HG03045 (cell line): ENCODE results near the gene PLEK.
A peak's percentile ranks its signal among the peaks of the same experiment; 100 is the strongest.
"Not testable (repeated sequence)": the region's sequence is repeated elsewhere in the genome, so short reads cannot be mapped to it uniquely, and the experiment has no call there.

Experiments
- ATAC-seq: cut with Tn5 transposase; IDR thresholded peaks from one replicate; pipeline ENCODE4 v1.9.1; 2021; ENCODE audit warnings: mild to moderate bottlenecking, moderate library complexity; ENCODE audit not compliant: unreplicated experiment

PLEK gene, protein sequence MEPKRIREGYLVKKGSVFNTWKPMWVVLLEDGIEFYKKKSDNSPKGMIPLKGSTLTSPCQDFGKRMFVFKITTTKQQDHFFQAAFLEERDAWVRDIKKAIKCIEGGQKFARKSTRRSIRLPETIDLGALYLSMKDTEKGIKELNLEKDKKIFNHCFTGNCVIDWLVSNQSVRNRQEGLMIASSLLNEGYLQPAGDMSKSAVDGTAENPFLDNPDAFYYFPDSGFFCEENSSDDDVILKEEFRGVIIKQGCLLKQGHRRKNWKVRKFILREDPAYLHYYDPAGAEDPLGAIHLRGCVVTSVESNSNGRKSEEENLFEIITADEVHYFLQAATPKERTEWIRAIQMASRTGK

DNA sequence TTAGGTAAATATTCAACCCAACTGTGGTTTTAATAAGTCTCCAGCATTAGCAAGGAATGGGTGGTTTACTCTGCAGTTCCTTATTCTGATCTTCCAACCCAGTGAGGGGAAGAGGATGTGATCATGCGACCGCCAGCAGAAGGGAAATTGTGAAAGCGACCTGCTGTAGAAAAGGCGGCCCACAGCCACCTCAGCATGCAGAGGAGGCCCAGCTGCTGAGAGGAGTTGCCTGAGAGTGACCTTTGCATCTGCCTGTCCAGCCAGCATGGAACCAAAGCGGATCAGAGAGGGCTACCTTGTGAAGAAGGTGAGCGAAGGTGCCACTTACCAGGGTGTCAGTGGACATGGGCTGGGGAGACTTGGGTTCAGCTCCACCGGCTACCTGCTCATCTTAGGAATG lies at the start of gene PLEK:
TSS of gene PLEK (plus strand) at position 196 of the 400 bp plus-strand sequence. CDS start at position 266, 70 bp downstream.
- peak; percentile 59 for ATAC-seq

DNA sequence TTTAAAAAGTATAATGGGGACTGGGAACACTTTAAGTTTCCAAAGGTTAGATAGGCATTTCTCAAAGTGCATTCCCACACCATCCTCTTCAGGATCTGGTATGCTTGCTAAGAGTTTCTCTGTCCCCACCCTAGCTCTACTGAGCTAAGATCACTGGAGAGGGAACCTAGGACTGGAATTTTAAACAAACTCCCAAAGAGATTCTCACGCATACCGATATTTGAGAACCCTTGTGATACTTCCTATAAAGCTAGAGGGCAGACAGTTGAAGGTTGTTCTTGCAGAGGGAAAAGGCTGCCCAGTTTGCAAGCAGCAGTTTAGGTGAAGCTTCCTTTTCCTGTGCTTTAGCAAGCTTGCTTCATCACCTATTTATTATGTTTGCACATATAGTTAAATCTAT lies 49.0 kb upstream of the PLEK start:
- ATAC-seq = no peak

DNA sequence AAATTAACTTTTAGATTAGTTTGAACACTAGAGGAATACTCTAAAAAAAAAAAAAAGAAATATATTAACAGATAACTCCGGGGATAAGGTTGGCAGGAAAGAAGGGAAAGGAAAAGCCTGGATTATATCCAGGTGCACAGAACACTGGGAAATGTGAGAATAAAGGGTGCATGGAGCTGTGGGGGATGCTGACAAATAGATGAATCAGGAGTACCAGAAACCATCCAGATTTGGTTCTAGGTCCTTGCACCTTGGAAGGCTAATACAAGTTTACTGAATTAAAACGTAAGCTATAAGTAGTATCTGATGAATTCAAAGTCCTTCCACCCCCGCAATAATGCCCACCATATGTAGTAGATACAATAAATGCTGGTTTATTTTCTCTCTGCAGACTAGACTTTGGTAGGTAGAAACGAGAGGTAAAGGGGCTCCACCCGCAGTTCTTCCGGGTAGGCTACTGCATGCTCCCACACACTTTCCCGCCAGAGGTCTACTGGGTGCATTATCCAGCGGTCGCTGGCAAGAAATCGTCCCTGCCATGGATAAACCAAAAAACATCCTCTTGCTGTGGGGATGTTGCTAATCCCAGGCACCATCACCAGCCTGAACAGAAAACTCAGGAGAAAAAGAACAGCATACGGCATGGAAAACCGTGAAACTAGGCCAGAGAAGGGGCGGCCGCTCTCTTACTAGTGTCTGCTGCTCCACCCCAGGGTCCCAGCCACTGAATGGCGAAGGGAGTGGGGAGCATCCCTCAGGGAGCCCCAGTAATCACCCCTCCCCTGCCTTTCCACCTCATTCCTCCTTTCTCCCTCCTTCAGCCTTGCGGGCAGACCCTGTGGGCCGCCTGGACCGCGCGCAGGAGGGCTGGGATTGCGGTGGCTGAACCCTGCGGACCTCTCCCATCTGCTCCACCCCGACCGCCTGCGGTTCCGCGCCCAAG lies 46.8 kb upstream of the PLEK start:
- ATAC-seq = no peak

DNA sequence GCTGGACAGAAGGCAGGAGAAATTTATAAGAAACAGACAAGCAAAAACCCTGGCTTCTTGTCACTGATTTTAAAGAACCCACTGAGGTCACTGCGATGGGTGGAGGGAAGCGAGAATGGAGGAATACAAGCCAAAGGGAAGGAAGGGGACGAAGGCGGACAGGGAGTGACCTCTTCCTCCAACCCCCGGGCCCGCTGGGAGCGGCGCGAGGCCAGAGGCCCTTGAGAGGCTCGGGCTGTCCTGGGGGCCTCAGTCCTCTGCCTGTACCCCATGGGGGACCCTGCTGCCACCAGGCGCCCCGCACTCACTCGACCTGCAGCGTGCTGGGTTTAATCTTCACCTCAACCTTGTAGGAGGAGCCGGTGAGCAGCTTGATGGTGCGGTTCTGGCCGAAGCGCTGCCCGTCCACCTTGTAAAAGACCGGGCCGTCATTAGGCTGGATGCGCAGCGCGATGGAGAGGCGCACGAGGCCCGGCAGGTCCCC lies 46.1 kb upstream of the PLEK start:
- no peak for ATAC-seq

DNA sequence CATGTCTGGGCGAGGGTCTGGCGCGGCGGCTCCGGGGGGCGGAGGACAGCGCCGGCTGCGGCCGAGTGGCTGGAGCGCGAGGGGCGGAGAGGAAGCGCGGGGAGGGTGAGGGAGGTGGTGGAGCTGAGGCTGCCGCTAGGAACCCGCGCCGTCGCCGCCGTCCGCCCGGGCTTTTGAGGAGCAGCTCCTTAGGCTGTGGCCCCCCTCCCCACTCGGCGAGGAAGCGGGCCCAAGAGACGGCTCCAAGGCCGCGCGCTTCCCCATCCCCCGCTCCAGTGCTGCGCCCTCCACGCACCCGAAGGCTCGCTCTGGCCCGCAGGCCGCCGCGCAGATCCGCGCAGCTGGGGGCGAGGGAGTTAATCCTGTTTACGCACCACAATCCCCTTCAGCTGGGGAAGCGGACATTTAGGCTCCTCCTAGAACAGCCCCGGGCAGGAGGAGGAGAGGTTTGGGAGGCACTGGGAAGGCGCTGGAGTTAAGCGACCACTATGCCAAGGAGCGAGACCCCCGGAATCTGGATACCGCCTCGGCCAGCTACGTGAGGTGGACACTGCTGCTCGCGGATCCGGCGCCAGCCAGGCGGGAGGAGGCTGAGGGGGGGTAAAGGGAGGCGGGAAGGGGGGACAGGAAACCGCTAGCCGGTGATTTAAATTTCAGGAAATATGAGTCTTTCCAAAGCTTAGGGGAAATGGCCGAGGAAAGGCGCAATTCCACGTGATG lies 45.5 kb upstream of the PLEK start, which contains the start of gene CNRIP1:
TSS of gene CNRIP1 (minus strand) at position 552 of the 720 bp plus-strand sequence. CDS start at position 3, 549 bp downstream.
- ATAC-seq = no peak

DNA sequence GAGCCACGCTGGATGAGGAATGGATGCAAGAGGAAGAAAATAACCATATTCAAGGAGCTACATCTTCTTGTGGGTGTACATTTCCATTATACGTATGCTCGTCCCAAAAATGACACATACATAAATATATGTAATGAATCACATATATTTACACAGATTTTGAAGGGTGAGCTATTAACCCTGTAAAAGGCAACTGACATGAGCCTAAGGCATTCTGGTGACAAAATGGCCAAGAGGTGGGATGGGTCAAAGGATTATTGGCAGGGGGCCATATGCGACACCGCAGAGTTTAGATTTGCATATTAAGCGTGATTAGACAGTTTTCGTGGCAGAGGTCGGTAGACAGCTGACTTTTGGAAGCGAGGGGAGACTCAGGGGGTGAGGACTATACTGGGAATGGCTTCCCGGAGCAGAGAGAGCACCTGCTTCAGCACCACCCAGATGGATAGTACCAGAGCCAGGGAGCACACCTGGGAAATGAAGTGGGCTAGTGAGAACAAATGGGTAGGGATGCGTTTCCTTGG lies 44.9 kb upstream of the PLEK start:
- ATAC-seq = no peak

DNA sequence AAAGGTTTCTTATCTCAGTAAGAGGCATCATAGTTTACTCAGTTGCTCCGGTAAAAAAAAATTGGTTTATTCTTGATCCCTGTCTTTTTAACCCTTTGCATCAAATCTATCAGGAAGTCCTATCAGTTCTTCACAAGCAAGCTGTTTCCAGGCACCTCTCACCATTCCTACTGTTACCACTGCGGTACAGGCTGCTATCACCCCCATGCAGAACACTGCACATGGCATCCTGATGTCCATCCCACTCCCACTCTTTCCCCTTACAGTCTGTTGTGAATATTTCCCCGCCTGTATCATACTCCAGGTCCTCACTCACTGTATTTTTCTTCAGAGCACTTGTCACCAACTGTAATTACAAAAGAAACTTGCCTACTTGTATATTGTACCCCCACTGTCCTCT lies 40.0 kb upstream of the PLEK start:
- no peak for ATAC-seq

DNA sequence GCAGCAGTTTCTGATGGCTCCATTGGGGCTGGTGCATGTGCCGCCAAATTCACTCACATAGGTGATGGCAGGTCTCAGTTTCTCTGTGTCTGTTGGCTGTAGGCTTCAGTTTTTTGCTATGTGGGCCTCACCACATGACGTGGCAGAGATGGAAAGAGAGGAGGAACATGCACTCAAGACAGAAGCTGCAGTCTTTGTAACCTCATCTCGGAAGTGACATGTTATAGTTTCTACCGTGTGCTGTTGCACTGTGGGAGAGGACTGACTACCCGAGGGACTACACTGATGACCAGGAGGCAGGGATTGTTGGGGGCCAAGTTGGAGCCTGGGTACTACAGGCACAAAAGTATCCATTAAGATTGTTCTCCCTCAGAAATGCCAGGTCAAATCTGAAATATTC lies 36.2 kb upstream of the PLEK start:
- ATAC-seq = no peak

DNA sequence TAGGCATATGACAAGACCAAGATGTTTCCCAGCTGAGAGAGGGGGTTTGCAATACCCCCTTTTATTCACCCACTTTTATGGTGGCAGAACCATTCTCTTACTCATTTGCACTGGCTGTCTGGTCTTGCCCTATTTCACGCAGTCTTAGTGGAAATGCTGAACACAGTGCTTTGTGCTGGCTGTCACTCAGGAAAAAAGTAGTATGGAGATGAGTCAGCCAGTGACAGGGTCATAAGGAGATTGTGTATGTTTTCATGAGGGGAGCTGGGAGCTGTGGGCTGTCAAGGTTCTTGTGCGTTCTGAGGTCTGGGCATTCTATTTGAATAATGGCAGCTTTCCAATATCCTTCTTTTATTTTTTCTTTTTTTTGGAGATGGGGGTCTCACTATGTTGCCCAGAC lies 34.4 kb upstream of the PLEK start:
- ATAC-seq = no peak

DNA sequence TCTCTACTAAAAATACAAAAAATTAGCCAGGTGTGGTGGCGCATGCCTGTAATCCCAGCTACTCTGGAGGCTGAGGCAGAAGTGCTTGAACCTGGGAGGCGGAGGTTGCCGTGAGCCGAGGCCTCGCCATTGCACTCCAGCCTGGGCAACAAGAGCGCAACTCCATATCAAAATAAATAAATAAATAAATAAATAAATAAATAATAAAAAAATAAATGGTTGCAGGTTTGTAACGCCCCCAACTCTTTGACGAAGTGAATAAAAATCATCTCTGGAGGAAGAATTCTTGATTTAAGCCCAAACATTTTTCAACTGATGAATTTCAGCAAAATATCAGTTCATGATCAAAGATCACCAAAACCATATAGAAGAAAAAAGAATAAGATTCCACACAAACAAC lies 32.1 kb upstream of the PLEK start:
- ATAC-seq = no peak

DNA sequence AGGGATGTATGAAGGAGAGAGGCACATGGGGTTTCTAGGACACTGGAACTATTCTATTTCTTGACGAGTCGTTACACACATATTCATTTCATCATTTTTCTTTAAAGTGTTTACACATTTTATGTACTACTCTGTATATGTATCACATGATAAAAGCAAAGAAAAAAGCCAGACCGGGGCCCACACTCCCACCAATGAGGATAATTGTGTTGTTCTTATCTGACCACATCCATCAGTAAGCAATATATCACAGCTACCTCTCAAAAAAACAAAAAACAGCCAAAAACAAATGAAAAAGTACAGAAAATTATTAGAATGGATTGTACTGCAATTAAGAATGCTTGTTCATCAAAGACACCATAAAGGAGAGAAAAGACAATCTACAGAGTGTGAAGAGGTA lies 31.2 kb upstream of the PLEK start:
- ATAC-seq = no peak

DNA sequence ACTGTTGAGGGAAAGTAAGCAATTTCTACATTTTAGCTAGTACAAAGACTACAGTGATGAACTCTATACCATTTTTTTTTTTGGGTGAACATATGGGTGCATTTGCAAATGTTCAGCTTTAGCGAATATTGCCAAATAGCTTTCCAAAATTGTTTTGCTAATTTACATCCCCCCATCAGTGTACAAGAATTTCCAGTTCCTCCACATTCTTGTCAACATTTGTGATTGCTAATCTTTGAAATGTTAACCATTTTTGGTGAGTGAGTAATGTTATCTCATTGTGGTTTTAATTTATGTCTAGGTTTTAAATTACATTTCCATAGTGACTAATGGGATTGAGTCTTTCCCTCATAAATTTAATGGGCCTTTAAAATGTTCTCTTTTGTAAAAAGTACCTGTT lies 28.9 kb upstream of the PLEK start:
- no peak for ATAC-seq

DNA sequence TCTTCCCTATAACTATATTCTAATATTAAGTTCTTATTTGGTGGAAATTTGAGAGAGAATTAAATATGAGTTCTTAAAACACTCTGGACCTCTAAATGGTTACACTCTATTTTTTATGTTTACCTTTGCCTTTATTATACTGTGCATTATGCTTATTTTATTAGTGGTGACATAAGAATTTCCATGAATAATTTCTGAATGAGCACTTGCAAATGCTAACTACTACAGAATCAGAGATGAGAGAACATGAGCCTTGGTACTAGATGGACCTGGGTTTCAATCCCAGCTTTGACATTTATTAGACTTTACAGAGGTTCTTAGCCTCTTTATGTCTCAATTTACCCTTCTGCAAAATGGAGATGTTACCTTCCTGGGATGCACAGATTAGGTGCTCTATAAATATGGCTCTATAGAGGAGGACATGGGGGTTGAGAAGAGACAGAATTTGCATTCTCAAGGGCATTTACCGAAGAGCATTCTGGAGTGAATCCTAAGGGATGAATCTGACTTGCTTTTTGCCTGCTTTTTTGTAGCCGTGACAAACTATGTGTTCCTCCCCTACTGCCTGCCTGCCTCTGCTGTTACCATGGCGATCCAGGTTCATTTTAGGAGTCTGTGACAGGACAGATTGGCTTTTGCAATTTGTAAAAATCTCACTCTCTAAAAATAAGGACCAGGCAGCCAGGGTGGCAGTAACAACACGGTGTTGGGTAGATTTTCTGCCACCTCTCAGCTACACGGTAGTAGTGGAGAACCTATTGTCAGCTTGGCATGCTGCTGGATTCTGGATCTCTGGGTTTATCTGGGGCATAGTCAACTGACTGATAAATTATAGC lies 24.6 kb upstream of the PLEK start:
- no peak for ATAC-seq

DNA sequence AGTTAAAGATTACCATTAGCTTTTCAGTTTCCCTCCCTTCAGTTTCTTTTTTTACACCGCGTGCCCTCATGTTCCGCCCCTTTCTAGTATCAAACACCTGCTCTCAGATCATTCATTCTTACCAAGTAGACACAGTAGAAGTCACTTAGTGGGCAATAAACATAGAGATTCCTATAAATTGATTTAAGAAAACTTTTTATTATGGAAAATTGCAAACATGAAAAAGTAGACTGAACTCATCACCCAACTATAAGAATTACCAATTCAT lies 24.1 kb upstream of the PLEK start:
- no peak for ATAC-seq

DNA sequence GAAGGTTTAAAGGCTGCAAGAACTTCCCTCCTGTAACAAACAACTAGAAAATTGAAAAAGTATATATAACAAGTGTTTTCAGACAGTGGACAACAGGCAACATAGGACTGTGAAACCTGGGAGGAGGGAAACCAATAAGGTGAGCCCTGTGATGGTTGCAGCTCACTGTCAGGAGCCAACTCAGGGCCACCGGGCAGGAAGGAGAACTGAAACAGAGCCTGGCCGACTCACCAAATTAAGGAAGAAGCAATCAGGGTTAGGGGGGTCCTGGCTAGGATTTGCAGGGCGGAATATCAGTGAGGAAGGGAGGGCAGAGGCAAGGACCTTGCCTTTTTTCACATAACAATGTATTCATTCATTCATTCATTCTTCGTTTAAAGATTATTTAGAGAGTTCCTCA lies 23.5 kb upstream of the PLEK start:
- ATAC-seq = no peak

DNA sequence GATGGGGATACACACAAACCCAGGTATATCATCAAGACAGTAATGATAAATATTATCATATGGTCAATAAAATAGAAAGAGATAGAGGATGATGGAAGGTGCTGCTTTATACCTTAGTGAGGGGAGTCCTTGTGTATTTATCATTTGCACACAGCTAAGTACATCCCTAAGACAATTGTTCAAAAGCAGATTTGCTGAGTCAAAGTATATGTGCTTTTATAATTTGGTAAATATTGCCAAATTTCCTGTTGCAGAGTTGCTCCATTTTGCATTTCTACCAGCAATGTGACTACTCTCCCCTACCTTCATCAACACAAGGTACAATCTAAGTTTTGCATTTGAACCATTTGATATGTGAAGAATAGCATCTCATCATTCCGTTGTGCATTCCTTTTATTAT lies 22.6 kb upstream of the PLEK start:
- no peak for ATAC-seq

DNA sequence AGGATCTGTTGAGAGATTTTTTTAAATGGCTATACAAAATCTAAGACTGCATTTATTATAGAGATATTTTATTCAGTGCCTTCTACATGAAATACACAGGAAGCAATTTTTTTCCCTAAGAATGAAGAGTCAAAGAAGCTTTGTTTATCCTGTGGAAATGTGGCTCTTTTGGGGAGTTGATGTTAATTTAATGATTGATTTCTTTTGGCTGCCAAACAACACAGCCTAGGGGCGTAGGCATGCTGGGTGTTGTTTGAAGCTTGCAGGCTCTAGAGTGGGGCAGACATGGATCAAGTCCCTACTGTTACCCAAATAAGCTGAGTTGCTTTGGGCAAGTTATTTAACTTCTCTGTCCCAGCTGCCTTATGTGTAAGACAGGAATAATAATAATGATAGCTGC lies 21.1 kb upstream of the PLEK start:
- no peak for ATAC-seq

DNA sequence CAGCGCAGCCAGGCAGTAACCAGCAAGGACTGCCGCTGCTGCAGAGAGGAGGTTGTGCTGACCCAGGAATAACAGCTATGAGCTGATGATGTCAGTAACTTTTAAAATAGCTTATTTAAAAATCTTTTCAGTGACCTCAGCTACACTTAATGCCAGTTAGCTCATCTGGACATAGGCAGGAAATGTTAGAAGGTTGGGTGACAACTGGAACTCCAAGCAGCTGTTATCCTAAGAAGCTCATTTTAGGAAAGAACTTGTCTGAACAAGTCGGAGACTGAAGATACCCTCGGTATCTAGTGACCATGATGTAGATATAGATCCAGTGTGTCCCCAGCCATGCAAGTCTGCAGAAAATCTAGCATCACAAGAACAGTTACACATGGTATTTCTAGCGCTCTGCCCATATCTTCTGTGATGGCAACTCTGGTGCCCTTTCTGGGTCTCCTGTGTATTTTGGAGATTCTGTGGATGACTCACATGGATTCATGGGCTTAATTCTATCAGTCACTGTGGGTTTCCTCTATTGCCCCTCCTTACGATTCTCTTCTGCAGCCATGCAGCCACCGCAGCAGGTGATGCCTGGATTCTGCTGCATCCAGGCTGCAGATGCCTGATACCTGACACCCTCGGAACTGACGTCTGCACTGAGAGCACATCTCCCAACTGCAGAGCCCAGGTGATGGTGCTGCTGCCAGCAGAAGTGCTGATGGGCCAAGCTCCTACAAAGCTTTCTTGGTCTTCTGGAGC lies 19.8 kb upstream of the PLEK start:
- ATAC-seq = no peak

DNA sequence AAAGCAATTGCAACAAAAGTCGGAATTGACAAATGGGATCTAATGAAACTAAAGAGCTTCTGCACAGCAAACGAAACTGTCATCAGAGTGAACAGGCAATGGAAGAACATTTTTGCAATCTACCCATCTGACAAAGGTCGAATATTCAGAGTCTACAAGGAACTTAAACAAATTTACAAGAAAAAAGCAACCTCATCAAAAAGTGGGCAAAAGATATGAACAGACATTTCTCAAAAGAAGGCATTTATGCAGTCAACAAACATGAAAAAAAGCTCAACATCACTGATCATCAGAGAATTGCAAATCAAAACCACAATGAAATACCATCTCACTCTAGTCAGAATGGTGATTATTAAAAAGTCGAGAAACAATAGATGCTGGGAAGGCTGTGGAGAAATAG lies 16.0 kb upstream of the PLEK start:
- ATAC-seq = not testable (repeated sequence)

DNA sequence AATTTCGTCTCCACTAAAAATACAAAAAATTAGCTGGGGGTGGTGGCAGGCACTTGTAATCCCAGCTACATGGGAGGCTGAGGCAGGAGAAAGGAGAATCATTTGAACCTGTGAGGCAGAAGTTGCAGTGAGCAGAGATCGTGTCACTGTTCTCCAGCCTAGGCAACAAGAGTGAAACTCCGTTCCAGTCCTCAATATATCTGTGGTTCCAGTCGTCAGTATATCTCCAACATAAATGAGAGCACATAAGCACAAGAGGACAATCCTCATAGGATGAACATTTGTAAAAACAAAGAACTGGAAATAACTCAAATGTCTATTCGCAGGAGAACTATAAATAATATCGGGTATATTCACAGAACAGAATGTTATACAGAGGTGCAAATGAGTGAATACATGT lies 13.1 kb upstream of the PLEK start:
- no peak for ATAC-seq
